ENCODE measurements around the gene QRICH2. TPM values are rescaled to one million over a fixed set of nuclear protein-coding genes. Genes with fewer than 3 reads are reported as not detected.

The QRICH2 gene
- total RNA-seq, 6 donors from 2014 or later = 1.7 to 9.4 (median 2.8) TPM

GRCh38 chr17:76354317-76354729 lies 46.2 kb upstream of the QRICH2 start:
- H3K27me3 ChIP-seq = no peaks in the 10 kb centered on the region
- peaks cover 9 to 29% (median 12%) of the 10 kb centered on the region in 4 donors for H3K4me1 ChIP-seq
- 1 to 2% methylated on average over 18 of the region's 18 CpGs for WGBS, 2 donors
- TF ChIP-seq POLR2AphosphoS5 (IDR thresholded peaks at IDR 0.05) (no peak), EP300 (IDR thresholded peaks at IDR 0.05) (no peak), CTCF (IDR thresholded peaks at IDR 0.05) (no peak), POLR2A (IDR thresholded peaks at IDR 0.05) (no peak)
- H3K27ac ChIP-seq = peak overlapping the region; percentile 86 to 96 (median 91)
- peak overlapping the region; percentile 79 to 99 (median 88) for H3K4me3 ChIP-seq
- DNase-seq (no peak), ATAC-seq (ENCODE audit: low FRiP score in 2 of 2) (peak in 1 of 2 donors; percentile 5)
- H3K36me3 ChIP-seq = no peaks in the 10 kb centered on the region
- H3K9me3 ChIP-seq = no peaks in the 10 kb centered on the region

GRCh38 chr17:76353599-76354316 lies 45.7 kb upstream of the QRICH2 start, which contains the start of gene PRPSAP1:
Gene PRPSAP1, minus strand, starts transcription at chr17:76353916. Its CDS starts 213 bp downstream, at chr17:76353703.
- ATAC-seq (ENCODE audit: low FRiP score in 2 of 2) (peak; percentile 99), DNase-seq (peak; percentile 90 to 96)
- Histone ChIP-seq H3K27ac (peak within 1 kb of the TSS; percentile 86 to 96 (median 91)), H3K36me3 (no peaks in the 10 kb centered on the region), H3K9me3 (no peaks in the 10 kb centered on the region), H3K27me3 (no peaks in the 10 kb centered on the region), H3K4me1 (peaks cover 9 to 29% (median 12%) of the 10 kb centered on the region in 4 donors), H3K4me3 (peak within 1 kb of the TSS; percentile 79 to 99 (median 88))
- 0% methylated on average over 11 to 22 of the region's 75 CpGs for WGBS, 2 donors
- peak in 3 of 4 donors; percentile 76 to 93 (median 90) for TF ChIP-seq POLR2A (IDR thresholded peaks at IDR 0.05)
- peak; percentile 47 to 86 for TF ChIP-seq POLR2AphosphoS5 (IDR thresholded peaks at IDR 0.05)
- TF ChIP-seq CTCF (IDR thresholded peaks at IDR 0.05) = peak; percentile 42 to 73 (median 61)
- TF ChIP-seq EP300 (IDR thresholded peaks at IDR 0.05) = no peak

DNA sequence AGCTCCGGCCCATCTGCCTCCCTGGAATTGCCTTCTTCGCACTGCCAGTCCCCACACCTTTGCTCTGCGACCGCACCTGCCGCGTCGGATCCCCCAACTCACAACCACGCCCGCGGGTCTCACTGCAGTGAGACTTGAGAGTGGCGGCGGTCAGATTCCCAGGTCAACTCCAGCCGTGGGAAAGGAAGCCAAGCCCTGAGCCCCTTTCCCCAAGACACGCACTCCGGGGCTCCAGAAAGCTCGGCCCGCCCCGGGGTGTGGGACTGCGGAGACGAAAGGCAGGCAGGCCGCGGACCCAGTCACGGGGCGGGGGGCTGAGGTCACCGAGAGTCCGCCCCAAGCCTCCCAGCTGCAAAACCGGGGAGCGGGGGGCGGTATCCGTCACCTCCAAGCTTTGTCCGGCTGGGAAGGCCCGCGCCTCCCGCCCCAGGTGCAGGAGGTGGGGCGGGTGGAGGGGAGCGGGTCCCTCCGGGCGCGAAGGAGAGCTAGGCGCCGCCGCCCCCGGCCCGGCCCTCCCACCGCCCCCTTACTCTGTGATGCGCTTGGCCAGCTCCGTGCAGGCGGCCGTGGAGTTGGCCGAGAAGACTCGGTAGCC lies 45.0 kb upstream of the QRICH2 start:
- no peaks in the 10 kb centered on the region for H3K9me3 ChIP-seq
- H3K4me3 ChIP-seq = peak overlapping the region; percentile 79 to 99 (median 88)
- TF ChIP-seq POLR2A (IDR thresholded peaks at IDR 0.05) (no peak), EP300 (IDR thresholded peaks at IDR 0.05) (no peak), POLR2AphosphoS5 (IDR thresholded peaks at IDR 0.05) (no peak), CTCF (IDR thresholded peaks at IDR 0.05) (no peak)
- H3K4me1 ChIP-seq = peaks cover 9 to 29% (median 12%) of the 10 kb centered on the region in 4 donors
- ATAC-seq (ENCODE audit: low FRiP score in 2 of 2) (peak; percentile 4 to 53), DNase-seq (peak in 1 of 2 donors; percentile 27)
- no peaks in the 10 kb centered on the region for H3K27me3 ChIP-seq
- H3K27ac ChIP-seq = peak overlapping the region; percentile 86 to 96 (median 91)
- H3K36me3 ChIP-seq = peaks cover 0 to under 1% (median under 1%) of the 10 kb centered on the region in 4 donors
- WGBS, 2 donors = 2% methylated on average over 10 to 27 of the region's 51 CpGs

GRCh38 chr17:76351526-76352071 lies 43.5 kb upstream of the QRICH2 start:
- no peak for TF ChIP-seq POLR2A (IDR thresholded peaks at IDR 0.05)
- TF ChIP-seq EP300 (IDR thresholded peaks at IDR 0.05) = no peak
- no peak for TF ChIP-seq POLR2AphosphoS5 (IDR thresholded peaks at IDR 0.05)
- no peak for TF ChIP-seq CTCF (IDR thresholded peaks at IDR 0.05)
- Histone ChIP-seq H3K36me3 (peaks cover 6 to 15% (median 8%) of the 10 kb centered on the region in 4 donors), H3K27me3 (no peaks in the 10 kb centered on the region), H3K9me3 (no peaks in the 10 kb centered on the region), H3K4me1 (peaks cover 6 to 29% (median 10%) of the 10 kb centered on the region in 4 donors), H3K27ac (peak overlapping the region in 2 of 4 donors; percentile 19 to 91), H3K4me3 (peak overlapping the region in 1 of 4 donors; percentile 91)
- no peak for ATAC-seq (ENCODE audit: low FRiP score in 2 of 2)
- WGBS, 2 donors = 66 to 72% methylated on average over 9 of the region's 9 CpGs
- DNase-seq = no peak
